Central memory CD4-positive, alpha-beta T cell (primary cell): Measurements from ENCODE around the gene ING2.
"Not testable (repeated sequence)": the region's sequence is repeated elsewhere in the genome, so short reads cannot be mapped to it uniquely, and the experiment has no call there.

ENCODE experiments used
- DNase-seq: peaks from one replicate; pipeline ENCODE4 v3.0.0; 2022

The ING2 gene

DNA sequence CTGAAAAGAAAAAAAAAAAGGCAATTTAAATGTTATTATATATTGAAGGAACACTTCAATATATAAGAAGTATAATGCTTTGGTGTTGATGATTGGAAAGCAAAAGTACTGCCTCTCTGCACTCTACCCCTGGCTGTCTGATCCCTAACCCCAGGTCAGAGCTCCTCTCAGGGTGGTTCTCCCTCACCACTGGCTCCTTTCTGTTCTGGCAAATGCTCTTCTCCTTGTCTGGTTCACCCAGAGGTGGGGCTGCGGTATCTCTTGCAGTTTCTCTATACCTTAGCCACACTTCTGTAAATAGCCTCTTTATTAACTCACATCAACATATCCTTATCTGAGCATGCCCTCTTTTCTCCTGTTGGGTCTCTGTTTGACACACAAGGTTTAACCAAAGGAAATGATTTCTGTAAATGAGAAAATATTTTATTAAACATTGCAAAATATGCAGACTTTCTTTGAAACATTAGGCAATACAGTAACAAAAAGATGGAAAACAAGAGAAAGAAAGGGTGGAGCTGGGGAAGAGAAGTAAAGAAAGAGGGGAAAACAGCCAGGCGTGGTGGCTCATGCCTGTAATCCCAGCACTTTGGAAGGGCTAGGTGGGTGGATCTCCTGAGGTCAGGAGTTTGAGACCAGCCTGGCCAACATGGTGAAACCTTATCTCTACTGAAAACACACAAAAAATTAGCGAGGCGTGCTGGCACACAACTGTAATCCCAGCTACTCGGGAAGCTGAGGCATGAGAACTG is 45.7 kb downstream of the ING2 start:
- no peak for DNase-seq

GRCh38 chr4:183552274-183553146 is 47.7 kb downstream of the ING2 start:
- no peak for DNase-seq

- DNase-seq, result not testable (repeated sequence)
Measured at GRCh38 chr4:183553147-183553478, 48.3 kb downstream of the ING2 start.

DNA sequence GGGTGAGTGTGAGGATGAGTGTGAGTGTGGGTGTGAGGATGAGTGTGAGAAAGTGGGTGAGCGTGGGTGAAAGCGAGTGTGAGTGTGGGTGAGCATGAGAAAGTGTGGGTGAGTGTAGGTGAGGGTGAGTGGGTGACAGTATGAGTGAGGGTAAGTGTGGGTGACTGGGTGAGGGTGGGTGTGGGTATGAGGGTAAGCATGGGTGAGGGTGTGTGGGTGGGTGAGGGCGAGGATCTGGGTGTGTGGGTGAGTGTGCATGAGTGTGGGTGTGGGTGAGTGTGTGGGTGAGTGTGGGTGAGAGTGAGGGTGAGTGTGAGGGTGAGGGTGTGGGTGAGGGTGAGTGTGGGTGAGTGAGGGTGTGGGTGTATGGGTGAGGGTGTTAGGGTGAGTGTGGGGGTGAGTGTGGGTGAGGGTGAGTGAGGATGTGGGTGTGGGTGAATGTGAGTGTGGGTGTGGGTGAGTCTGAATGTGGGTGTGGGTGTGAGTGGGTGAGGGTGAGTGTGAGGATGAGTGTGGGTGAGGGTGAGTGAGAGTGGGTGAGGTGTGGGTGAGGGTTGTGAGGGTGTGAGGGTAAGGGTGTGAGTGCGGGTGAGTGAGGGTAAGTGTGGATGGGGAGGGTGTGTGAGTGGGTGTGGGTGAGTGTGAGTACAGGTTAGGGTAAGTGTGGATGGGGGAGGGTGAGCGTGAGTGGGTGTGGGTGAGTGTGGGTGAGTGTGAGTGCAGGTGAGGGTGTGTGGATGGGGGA is 48.9 kb downstream of the ING2 start:
- no peak for DNase-seq

DNA sequence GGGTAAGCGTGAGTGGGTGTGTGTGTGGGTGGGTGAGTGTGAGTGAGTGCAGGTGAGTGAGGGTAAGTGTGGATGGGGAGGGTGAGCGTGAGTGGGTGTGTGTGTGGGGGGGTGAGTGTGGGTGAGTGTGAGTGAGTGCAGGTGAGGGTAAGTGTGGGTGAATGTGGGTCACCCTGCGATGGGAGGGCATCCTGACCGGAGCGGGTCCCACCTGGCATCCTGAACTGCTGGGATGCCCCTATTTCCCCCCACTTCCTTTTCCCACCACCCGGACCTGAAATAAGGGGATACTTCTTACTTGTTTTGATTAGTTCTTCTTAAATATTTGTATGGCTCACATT is 49.5 kb downstream of the ING2 start:
- DNase-seq, result no peak

DNA sequence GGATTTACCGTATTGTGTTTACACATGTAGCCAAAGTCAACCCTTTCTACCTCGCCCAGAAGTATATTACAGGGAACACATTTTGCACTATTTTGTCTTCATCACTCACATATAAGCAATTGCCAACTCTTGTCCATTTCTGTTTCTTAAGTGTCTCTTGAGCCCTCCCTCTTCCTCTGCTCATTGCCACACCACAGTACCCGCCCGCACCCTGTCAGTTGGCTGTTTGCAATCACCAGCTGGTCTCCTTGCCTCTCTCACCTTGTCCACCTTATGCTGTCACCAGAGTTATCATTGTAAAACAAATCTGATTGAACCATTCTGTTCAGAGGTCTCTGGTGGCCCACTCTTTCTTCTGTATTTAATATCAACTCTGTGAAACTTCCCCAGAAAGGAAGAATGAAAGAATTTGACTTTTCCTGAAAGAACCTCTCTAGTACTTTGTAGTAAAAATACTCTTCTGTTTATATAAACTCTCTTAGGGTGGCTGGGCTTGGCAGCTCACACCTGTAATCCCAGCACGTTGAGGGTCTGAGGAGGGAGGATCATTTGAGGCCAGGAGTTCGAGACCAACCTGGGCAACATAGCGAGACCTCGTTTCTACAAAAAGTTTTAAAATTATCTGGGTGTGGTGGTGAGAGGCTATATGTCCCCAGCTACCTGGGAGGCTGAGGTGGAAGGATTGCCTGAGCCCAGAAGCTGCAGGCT is 50.2 kb downstream of the ING2 start:
- no peak for DNase-seq

DNA sequence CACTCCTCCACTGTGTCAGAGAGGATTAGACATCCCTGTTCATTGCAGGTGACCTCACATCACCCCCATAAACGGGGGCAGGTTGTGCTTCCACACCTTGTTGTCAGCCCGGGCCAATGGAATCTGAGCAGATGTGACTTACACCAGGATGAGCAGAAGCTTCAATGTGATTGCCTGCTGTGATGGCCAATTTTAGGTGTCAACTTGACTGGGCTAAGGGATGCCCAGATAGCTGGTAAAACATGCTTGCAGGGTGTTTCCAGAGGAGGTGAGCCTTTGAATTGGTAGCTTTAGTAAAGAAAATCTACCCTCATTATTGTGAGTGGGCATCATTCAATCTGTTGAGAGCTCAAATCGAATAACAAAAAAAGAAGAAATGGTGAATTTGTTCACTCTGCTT is 52.1 kb downstream of the ING2 start:
- no peak for DNase-seq

DNA sequence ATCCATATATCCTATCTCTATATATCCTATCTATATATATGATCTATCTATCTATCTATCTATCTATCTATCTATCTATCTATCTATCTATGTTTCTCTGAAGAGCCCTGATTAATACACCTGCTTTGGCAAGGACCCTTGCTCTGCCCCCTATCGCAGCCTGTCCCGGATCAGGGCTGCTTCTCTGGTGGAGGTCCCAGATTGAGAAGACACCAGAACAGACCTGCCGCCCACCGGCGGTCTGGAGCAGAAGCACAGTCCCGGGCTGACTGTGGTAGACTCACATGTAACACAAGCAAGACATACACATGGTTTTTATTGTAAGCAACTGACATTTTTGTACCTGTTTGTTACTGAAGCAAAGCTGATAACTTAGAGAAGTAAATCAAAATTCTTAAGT is 52.8 kb downstream of the ING2 start:
- no peak for DNase-seq

GRCh38 chr4:183558873-183559272 is 54.0 kb downstream of the ING2 start:
- no peak for DNase-seq

DNA sequence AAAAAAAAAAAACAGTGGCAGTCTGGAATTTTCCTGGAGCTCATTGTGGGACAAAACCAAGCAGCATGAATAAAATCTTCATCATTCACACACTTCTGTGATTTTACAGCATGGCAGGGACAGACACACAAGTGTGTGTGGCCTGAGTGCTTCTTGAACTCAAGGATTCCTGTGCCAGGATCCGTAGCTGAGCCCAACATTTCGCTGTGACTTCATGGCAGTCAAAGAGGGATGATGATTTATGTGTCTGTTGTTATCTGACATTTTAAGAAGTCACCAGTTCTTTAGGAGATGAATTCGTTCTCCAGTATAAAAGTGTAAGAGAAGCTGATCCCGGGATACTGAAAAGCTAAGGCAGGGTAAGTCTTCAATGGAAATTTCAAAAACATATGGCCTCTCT is 57.0 kb downstream of the ING2 start:
- no peak for DNase-seq
